Ascending aorta (tissue), 2 donors: ENCODE data around the gene TEKT2. TPM values are rescaled to one million over a fixed set of nuclear protein-coding genes. Genes with fewer than 3 reads are reported as not detected.

Experiments used
- DNase-seq, 2 donors: peaks; one replicate each; pipeline ENCODE4 v3.0.0-alpha.2; 2019; ENCODE audit warnings: low spot score in 2 of 2
- H3K27ac ChIP-seq, 2 donors: fragments of 200-600 bp; sonication (generic); one replicate each; pipeline ENCODE4 v1.5.1; 2016 to 2017; ENCODE audit warnings: mild to moderate bottlenecking in 1 of 2
- H3K27me3 ChIP-seq: fragments of 200-600 bp; sonication (generic); one replicate; pipeline ENCODE4 v1.5.1; 2017
- H3K36me3 ChIP-seq, 2 donors: fragments of 200-600 bp; sonication (generic); one replicate each; pipeline ENCODE4 v1.5.1; 2016
- H3K4me1 ChIP-seq, 2 donors: fragments of 200-600 bp; sonication (generic); one replicate each; pipeline ENCODE4 v1.5.1; 2016 to 2017; ENCODE audit warnings: mild to moderate bottlenecking in 1 of 2
- H3K4me3 ChIP-seq, 2 donors: fragments of 200-600 bp; sonication (generic); one replicate each; pipeline ENCODE4 v1.5.1; 2016 to 2017; ENCODE audit warnings: mild to moderate bottlenecking in 1 of 2
- H3K9me3 ChIP-seq, 2 donors: fragments of 200-600 bp; sonication (generic); one replicate each; pipeline ENCODE4 v1.5.1; 2016
- CTCF ChIP-seq, 3 experiments: fragments of 200-600 bp in 2 of 3; fragments of 450-650 bp in 1 of 3; sonication (generic) in 2 of 3; IDR thresholded peaks; one replicate each; pipeline ENCODE4 v1.5.1; 2016 to 2019; ENCODE audit warnings: antibody characterized with exemption in 3 of 3, mild to moderate bottlenecking in 1 of 3, moderate library complexity in 1 of 3
- intact Hi-C: fragments of 100-400 bp; cut with DNase I; formaldehyde crosslinking; loops from one replicate; pipeline ENCODE4 v1.15.1; 2023
- total RNA-seq: library from RNA; depleted of rRNA; stranded (reverse); fragments of >200 nt; gene quantifications from one replicate; pipeline ENCODE4 v1.1.0, GENCODE V29; 2016

Gene TEKT2
- total RNA-seq, 1 donor from 2014 or later: not detected

GRCh38 chr1:36136535-36136934 is 52.6 kb downstream of the TEKT2 start:
- Histone ChIP-seq H3K4me1 (peaks cover 8 to 31% of the 10 kb centered on the region in 2 donors), H3K9me3 (no peaks in the 10 kb centered on the region), H3K27me3 (no peaks in the 10 kb centered on the region), H3K27ac (peak overlapping the region; percentile 85 to 91), H3K36me3 (peaks cover 13 to 16% of the 10 kb centered on the region in 2 donors), H3K4me3 (no peak overlapping the region)
- no peak for TF ChIP-seq CTCF (IDR thresholded peaks at IDR 0.05)
- intact Hi-C loops: no loop called here
- DNase-seq: peak in 1 of 2 donors; percentile 93

GRCh38 chr1:36137226-36137625 is 53.3 kb downstream of the TEKT2 start:
- no peaks in the 10 kb centered on the region for H3K9me3 ChIP-seq
- peaks cover 13 to 16% of the 10 kb centered on the region in 2 donors for H3K36me3 ChIP-seq
- H3K4me3 ChIP-seq: no peak overlapping the region
- TF ChIP-seq CTCF (IDR thresholded peaks at IDR 0.05): no peak
- no peak for DNase-seq
- H3K4me1 ChIP-seq: peaks cover 8 to 37% of the 10 kb centered on the region in 2 donors
- H3K27ac ChIP-seq: peak overlapping the region; percentile 85 to 91
- H3K27me3 ChIP-seq: no peaks in the 10 kb centered on the region
- intact Hi-C loops: no loop called here

GRCh38 chr1:36137776-36138175 is 53.9 kb downstream of the TEKT2 start:
- Histone ChIP-seq H3K9me3 (no peaks in the 10 kb centered on the region), H3K4me1 (peaks cover 8 to 37% of the 10 kb centered on the region in 2 donors), H3K4me3 (no peak overlapping the region), H3K27ac (peak overlapping the region; percentile 85 to 91), H3K27me3 (no peaks in the 10 kb centered on the region), H3K36me3 (peaks cover 13 to 16% of the 10 kb centered on the region in 2 donors)
- no peak for TF ChIP-seq CTCF (IDR thresholded peaks at IDR 0.05)
- DNase-seq: no peak
- intact Hi-C loops: no loop called here

Other genes starting within 250 kb of the TEKT2 start
- 24.2 TPM for gene AGO1, start 200.9 kb upstream of the TEKT2 start, total RNA-seq
- gene AGO3, start 153.0 kb upstream of the TEKT2 start, total RNA-seq: 19.7 TPM
- 69.3 TPM for gene ADPRS, start 4.8 kb downstream of the TEKT2 start, total RNA-seq
- 41.7 TPM for gene COL8A2, start 41.1 kb downstream of the TEKT2 start, total RNA-seq
- gene TRAPPC3, start 65.4 kb downstream of the TEKT2 start, total RNA-seq: 52.0 TPM
- gene MAP7D1, start 72.1 kb downstream of the TEKT2 start, total RNA-seq: 209 TPM
- gene THRAP3, start 140.3 kb downstream of the TEKT2 start, total RNA-seq: 39.5 TPM
- 1.3 TPM for gene SH3D21, start 222.3 kb downstream of the TEKT2 start, total RNA-seq
- 251 TPM for gene EVA1B, start 239.6 kb downstream of the TEKT2 start, total RNA-seq